Neural progenitor cell (in vitro differentiated cells): ENCODE measurements around the gene ZNF618. TPM values are rescaled to one million over a fixed set of nuclear protein-coding genes. Genes with fewer than 3 reads are reported as not detected.

Source experiments
- DNase-seq: peaks from one replicate; pipeline ENCODE4 v3.0.0-alpha.2; 2016; ENCODE audit warnings: low spot score
- H2AFZ ChIP-seq: fragments of 200-600 bp; sonication (generic); replicated peaks from 2 replicates; pipeline ENCODE4 v1.6.1; 2016; ENCODE audit warnings: antibody characterized with exemption
- H3F3A ChIP-seq: fragments of 200-600 bp; sonication (generic); 2 replicates; pipeline ENCODE4 v1.6.1; 2016; ENCODE audit warnings: antibody characterized with exemption, low read depth
- H3K27ac ChIP-seq: fragments of 200-600 bp; sonication (generic); 2 replicates; pipeline ENCODE4 v1.5.1; 2016; ENCODE audit warnings: mild to moderate bottlenecking
- H3K27me3 ChIP-seq: fragments of 200-600 bp; sonication (generic); 2 replicates; pipeline ENCODE4 v1.6.1; 2016; ENCODE audit warnings: mild to moderate bottlenecking, moderate library complexity
- H3K36me3 ChIP-seq: fragments of 200-600 bp; sonication (generic); 2 replicates; pipeline ENCODE4 v1.5.1; 2016
- H3K4me1 ChIP-seq: fragments of 200-600 bp; sonication (generic); 2 replicates; pipeline ENCODE4 v1.6.1; 2016; ENCODE audit warnings: mixed run types
- H3K4me2 ChIP-seq: fragments of 200-600 bp; sonication (generic); 2 replicates; pipeline ENCODE4 v1.6.1; 2016
- H3K4me3 ChIP-seq: fragments of 200-600 bp; sonication (generic); 2 replicates; pipeline ENCODE4 v1.5.1; 2016
- H3K79me2 ChIP-seq: fragments of 200-600 bp; sonication (generic); 2 replicates; pipeline ENCODE4 v1.6.1; 2016; ENCODE audit warnings: low read depth
- H3K9ac ChIP-seq: fragments of 200-600 bp; sonication (generic); 2 replicates; pipeline ENCODE4 v1.6.1; 2016
- H3K9me3 ChIP-seq: fragments of 200-600 bp; sonication (generic); 2 replicates; pipeline ENCODE4 v1.5.1; 2016; ENCODE audit warnings: low read depth
- H4K20me1 ChIP-seq: fragments of 200-600 bp; sonication (generic); 2 replicates; pipeline ENCODE4 v1.6.1; 2016; ENCODE audit warnings: low read depth
- H3K27ac Mint-ChIP-seq: 3 replicates; pipeline ENCODE4 v1.8.0; 2021; ENCODE audit warnings: mixed read lengths
- H3K27me3 Mint-ChIP-seq: 2 replicates; pipeline ENCODE4 v1.8.0; 2022; ENCODE audit warnings: low read depth, mild to moderate bottlenecking, inconsistent platforms, moderate library complexity, mixed read lengths; ENCODE audit not compliant: insufficient read depth
- H3K36me3 Mint-ChIP-seq: 3 replicates; pipeline ENCODE4 v1.8.0; 2021; ENCODE audit warnings: mixed read lengths
- H3K4me1 Mint-ChIP-seq: 3 replicates; pipeline ENCODE4 v1.8.0; 2021; ENCODE audit warnings: mixed read lengths
- H3K4me3 Mint-ChIP-seq: 3 replicates; pipeline ENCODE4 v1.8.0; 2021; ENCODE audit warnings: mild to moderate bottlenecking, moderate library complexity, mixed read lengths
- H3K9me3 Mint-ChIP-seq: 3 replicates; pipeline ENCODE4 v1.8.0; 2020; ENCODE audit warnings: mixed read lengths
- EZH2 ChIP-seq: fragments of 200-600 bp; sonication (generic); IDR thresholded peaks from 2 replicates; pipeline ENCODE4 v1.6.1; 2017; ENCODE audit warnings: antibody characterized with exemption, mild to moderate bottlenecking, moderate library complexity
- EZH2phosphoT487 ChIP-seq: fragments of 200-600 bp; sonication (generic); IDR thresholded peaks from 2 replicates; pipeline ENCODE4 v1.6.1; 2017; ENCODE audit warnings: antibody characterized with exemption
- total RNA-seq: library from RNA; depleted of rRNA; stranded (reverse); fragments of >200 nt; gene quantifications from 2 replicates; pipeline ENCODE4 v1.2.3, GENCODE V29; 2015; ENCODE audit warnings: low replicate concordance
- TF ChIP-seq, protein P1 (sequence below): fragments of 200-600 bp; sonication (generic); IDR thresholded peaks from 2 replicates; pipeline ENCODE4 v1.5.1; 2017; ENCODE audit warnings: antibody characterized with exemption, mild to moderate bottlenecking

Gene ZNF618
- total RNA-seq, 1 donor from 2014 or later: 10.5 TPM

DNA sequence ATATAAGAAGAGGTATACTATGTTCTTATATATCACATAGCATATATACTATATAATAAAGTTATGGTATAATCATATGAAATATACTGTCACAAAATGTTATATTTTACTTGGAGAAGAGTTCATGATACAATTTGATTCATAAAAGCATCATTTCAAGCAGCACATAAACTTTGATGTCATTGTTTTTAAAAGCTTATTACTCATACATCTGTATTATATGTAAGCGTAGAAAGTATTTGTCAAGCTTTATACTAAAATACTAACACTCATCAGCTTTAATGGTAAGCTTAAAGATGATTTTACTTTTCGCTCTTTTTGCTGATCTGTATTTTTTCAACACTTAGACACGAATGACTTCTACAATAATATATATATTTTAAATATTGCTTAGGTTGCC, 34.0 kb upstream of the ZNF618 start:
- no peak overlapping the region for H3K27ac Mint-ChIP-seq
- no peak overlapping the region for H3K9ac ChIP-seq
- H3K9me3 Mint-ChIP-seq: peaks cover 12% of the 10 kb centered on the region
- H3K4me2 ChIP-seq: no peak overlapping the region
- no peak overlapping the region for H3K27ac ChIP-seq
- peaks cover 2% of the 10 kb centered on the region for H3K27me3 Mint-ChIP-seq
- H2AFZ ChIP-seq: no peak overlapping the region
- H4K20me1 ChIP-seq: no peaks in the 10 kb centered on the region
- no peak overlapping the region for H3K4me3 Mint-ChIP-seq
- no peak overlapping the region for H3K4me3 ChIP-seq
- no peaks in the 10 kb centered on the region for H3K79me2 ChIP-seq
- peaks cover 9% of the 10 kb centered on the region for H3K9me3 ChIP-seq
- H3K27me3 ChIP-seq: no peaks in the 10 kb centered on the region
- H3K36me3 Mint-ChIP-seq: no peaks in the 10 kb centered on the region
- no peak for TF ChIP-seq EZH2
- no peaks in the 10 kb centered on the region for H3K4me1 ChIP-seq
- H3K36me3 ChIP-seq: no peaks in the 10 kb centered on the region
- no peaks in the 10 kb centered on the region for H3K4me1 Mint-ChIP-seq
- DNase-seq: no peak
- H3F3A ChIP-seq: no peaks in the 10 kb centered on the region

DNA sequence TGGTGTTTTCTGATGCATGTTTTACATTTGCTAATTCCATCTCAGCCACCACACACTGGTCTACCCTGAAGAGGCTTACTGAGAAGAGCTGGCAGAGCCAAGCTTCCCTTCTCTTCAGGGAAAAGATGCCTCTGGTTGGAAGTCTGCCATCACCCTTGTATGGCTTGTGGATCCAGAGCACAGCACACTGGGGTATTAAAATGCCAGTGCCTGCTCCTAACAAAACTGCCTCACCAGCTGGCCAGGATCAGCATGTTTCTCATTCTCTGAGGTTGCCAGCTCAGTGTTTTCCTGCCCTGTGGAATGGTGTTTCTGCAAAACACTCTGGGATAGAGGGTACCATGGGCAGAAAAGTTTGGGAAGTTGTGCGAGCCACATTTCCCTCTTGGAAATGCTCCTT, 31.6 kb upstream of the ZNF618 start:
- Histone ChIP-seq H3K9me3 (peaks cover 9% of the 10 kb centered on the region), H3F3A (no peaks in the 10 kb centered on the region), H2AFZ (no peak overlapping the region), H4K20me1 (no peaks in the 10 kb centered on the region), H3K4me1 (no peaks in the 10 kb centered on the region), H3K4me3 (no peak overlapping the region), H3K36me3 (no peaks in the 10 kb centered on the region), H3K27me3 (no peaks in the 10 kb centered on the region), H3K79me2 (no peaks in the 10 kb centered on the region), H3K27ac (no peak overlapping the region), H3K9ac (no peak overlapping the region), H3K4me2 (no peak overlapping the region)
- DNase-seq: no peak
- no peak overlapping the region for H3K27ac Mint-ChIP-seq
- H3K36me3 Mint-ChIP-seq: no peaks in the 10 kb centered on the region
- H3K4me3 Mint-ChIP-seq: no peak overlapping the region
- peaks cover 6% of the 10 kb centered on the region for H3K27me3 Mint-ChIP-seq
- H3K9me3 Mint-ChIP-seq: peaks cover 12% of the 10 kb centered on the region
- H3K4me1 Mint-ChIP-seq: no peaks in the 10 kb centered on the region
- TF ChIP-seq EZH2phosphoT487: no peak
- TF ChIP-seq, protein P1, sequence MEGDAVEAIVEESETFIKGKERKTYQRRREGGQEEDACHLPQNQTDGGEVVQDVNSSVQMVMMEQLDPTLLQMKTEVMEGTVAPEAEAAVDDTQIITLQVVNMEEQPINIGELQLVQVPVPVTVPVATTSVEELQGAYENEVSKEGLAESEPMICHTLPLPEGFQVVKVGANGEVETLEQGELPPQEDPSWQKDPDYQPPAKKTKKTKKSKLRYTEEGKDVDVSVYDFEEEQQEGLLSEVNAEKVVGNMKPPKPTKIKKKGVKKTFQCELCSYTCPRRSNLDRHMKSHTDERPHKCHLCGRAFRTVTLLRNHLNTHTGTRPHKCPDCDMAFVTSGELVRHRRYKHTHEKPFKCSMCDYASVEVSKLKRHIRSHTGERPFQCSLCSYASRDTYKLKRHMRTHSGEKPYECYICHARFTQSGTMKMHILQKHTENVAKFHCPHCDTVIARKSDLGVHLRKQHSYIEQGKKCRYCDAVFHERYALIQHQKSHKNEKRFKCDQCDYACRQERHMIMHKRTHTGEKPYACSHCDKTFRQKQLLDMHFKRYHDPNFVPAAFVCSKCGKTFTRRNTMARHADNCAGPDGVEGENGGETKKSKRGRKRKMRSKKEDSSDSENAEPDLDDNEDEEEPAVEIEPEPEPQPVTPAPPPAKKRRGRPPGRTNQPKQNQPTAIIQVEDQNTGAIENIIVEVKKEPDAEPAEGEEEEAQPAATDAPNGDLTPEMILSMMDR: no peak

DNA sequence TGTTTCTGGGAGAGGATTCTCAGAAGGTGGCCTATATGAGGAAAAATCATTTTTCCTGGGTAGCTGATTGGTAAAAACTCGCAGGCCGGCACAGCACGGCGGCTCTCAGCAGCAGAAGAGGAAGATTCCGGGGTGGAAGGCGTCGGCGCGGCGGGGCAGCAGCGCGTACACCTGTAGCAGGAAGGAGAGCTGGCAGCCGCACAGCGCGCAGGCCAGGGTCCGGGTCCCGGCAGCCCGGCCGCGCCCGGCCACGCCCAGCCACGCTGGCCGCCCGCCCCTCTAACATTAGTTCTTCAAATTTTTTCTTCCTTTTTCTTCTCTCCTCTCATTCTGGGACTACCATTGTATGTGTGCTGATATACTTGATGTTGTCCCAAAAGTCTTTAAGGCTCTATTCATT, 24.8 kb upstream of the ZNF618 start:
- Mint-ChIP-seq H3K27me3 (peaks cover 7% of the 10 kb centered on the region), H3K4me1 (no peaks in the 10 kb centered on the region), H3K36me3 (peaks cover 2% of the 10 kb centered on the region), H3K27ac (no peak overlapping the region), H3K9me3 (peaks cover 29% of the 10 kb centered on the region), H3K4me3 (no peak overlapping the region)
- Histone ChIP-seq H2AFZ (no peak overlapping the region), H3K9ac (no peak overlapping the region), H4K20me1 (no peaks in the 10 kb centered on the region), H3K4me3 (no peak overlapping the region), H3F3A (no peaks in the 10 kb centered on the region), H3K36me3 (no peaks in the 10 kb centered on the region), H3K4me2 (no peak overlapping the region), H3K27ac (no peak overlapping the region), H3K9me3 (peaks cover 7% of the 10 kb centered on the region), H3K79me2 (no peaks in the 10 kb centered on the region), H3K27me3 (no peaks in the 10 kb centered on the region), H3K4me1 (no peaks in the 10 kb centered on the region)
- TF ChIP-seq EZH2phosphoT487 (no peak), EZH2 (no peak)
- TF ChIP-seq, protein P1: no peak
- DNase-seq: no peak

DNA sequence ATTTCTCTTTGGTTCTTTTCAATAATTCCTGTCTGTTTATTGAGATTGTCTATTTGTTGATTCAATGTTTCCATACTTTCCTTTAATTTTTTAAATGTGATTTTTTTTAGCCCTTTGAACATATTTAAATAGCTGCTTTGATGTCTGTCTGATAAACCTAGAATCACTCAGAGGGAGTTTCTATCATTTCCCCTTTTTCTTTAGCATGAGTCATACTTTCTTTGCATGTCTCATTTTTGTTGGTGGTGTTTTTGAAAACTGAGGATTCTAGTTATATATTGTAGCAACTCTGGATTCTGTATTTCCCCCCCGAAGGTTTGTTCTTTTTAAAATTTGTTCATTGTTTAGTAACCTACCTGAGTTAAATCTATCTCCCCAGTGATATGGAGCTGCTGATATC, 24.2 kb upstream of the ZNF618 start:
- Histone ChIP-seq H3K9me3 (peaks cover 2% of the 10 kb centered on the region), H3K9ac (no peak overlapping the region), H3K79me2 (no peaks in the 10 kb centered on the region), H4K20me1 (no peaks in the 10 kb centered on the region), H3K36me3 (no peaks in the 10 kb centered on the region), H3K4me3 (no peak overlapping the region), H3F3A (no peaks in the 10 kb centered on the region), H3K27me3 (no peaks in the 10 kb centered on the region), H3K27ac (no peak overlapping the region), H3K4me2 (no peak overlapping the region), H2AFZ (no peak overlapping the region), H3K4me1 (no peaks in the 10 kb centered on the region)
- peaks cover 7% of the 10 kb centered on the region for H3K27me3 Mint-ChIP-seq
- peaks cover 2% of the 10 kb centered on the region for H3K36me3 Mint-ChIP-seq
- no peaks in the 10 kb centered on the region for H3K4me1 Mint-ChIP-seq
- peaks cover 26% of the 10 kb centered on the region for H3K9me3 Mint-ChIP-seq
- TF ChIP-seq, protein P1: no peak
- TF ChIP-seq EZH2phosphoT487 (no peak), EZH2 (no peak)
- H3K4me3 Mint-ChIP-seq: no peak overlapping the region
- no peak overlapping the region for H3K27ac Mint-ChIP-seq
- no peak for DNase-seq
